ENCODE results near the gene TBC1D7. TPM values are rescaled to one million over a fixed set of nuclear protein-coding genes. Genes with fewer than 3 reads are reported as not detected.

The TBC1D7 gene
- total and polyA plus RNA-seq, 10 of the 15 experiments (the other 5 are each of a cell fraction or from before 2014, with no cell fraction given), result 20.1 to 65.9 (median 31.3) TPM

GRCh38 chr6:13273931-13274706, 54.2 kb downstream of the TBC1D7 start (continued):
- peak; percentile 69 for TF ChIP-seq CREB1 (IDR thresholded peaks at IDR 0.05; ENCODE audit: low read depth)
- TF ChIP-seq RAD51 (IDR thresholded peaks at IDR 0.05), result peak; percentile 62; the same call in 1 of the 2 replicates
- peak; percentile 97 for TF ChIP-seq RELA (IDR thresholded peaks at IDR 0.05; ENCODE audit: borderline replicate concordance, partially characterized antibody)
- no peak for TF ChIP-seq PML (IDR thresholded peaks at IDR 0.05; ENCODE audit: low read length)
- no peak for TF ChIP-seq SIX5 (IDR thresholded peaks at IDR 0.05; ENCODE audit: low read depth, low read length, severe bottlenecking)
- peak in 1 of 2 experiments; percentile 75; a peak in 2 of 4 replicates for TF ChIP-seq ETV6 (conservative IDR thresholded peaks at IDR 0.05 in 1 of 2, IDR thresholded peaks at IDR 0.05 in 1 of 2; ENCODE audit: borderline replicate concordance in 1 of 2, low read depth in 1 of 2)
- no peak for TF ChIP-seq BCLAF1 (IDR thresholded peaks at IDR 0.05)
- peak; percentile 96 for TF ChIP-seq BHLHE40 (IDR thresholded peaks at IDR 0.05; ENCODE audit: borderline replicate concordance in 1 of 2, low read depth in 2 of 2, low read length in 1 of 2)
- peak; percentile 84 for TF ChIP-seq CHD2 (IDR thresholded peaks at IDR 0.05; ENCODE audit: borderline replicate concordance, low read depth, low read length)
- no peak for TF ChIP-seq NFYA (IDR thresholded peaks at IDR 0.05; ENCODE audit: borderline replicate concordance, low read depth, low read length)
- TF ChIP-seq IKZF2 (IDR thresholded peaks at IDR 0.05), result peak; percentile 80 to 85; a peak in 3 of 4 replicates
- 0 out of 2 replicates have a peak, but pooled peaks have one; percentile 42 for TF ChIP-seq EED (IDR thresholded peaks at IDR 0.05; ENCODE audit: low read depth)
- TF ChIP-seq RUNX3 (IDR thresholded peaks at IDR 0.05; ENCODE audit: low read length), result peak; percentile 92
- no peak for TF ChIP-seq E2F8 (IDR thresholded peaks at IDR 0.05; ENCODE audit: low read depth, partially characterized antibody)
- peak; percentile 85 for TF ChIP-seq POU2F2 (IDR thresholded peaks at IDR 0.05; ENCODE audit: borderline replicate concordance, low read depth, low read length)
- TF ChIP-seq CBX3 (IDR thresholded peaks at IDR 0.05; ENCODE audit: borderline replicate concordance, low read depth), result no peak
- TF ChIP-seq TCF12 (IDR thresholded peaks at IDR 0.05; ENCODE audit: low read depth, low read length), result peak; percentile 47; the same call in 1 of the 2 replicates
- TF ChIP-seq SMC3 (IDR thresholded peaks at IDR 0.05; ENCODE audit: borderline replicate concordance, low read length), result peak; percentile 4; the same call in 1 of the 2 replicates
- TF ChIP-seq IRF5 (IDR thresholded peaks at IDR 0.05; ENCODE audit: borderline replicate concordance), result no peak
- peak; percentile 88 for TF ChIP-seq CREM (IDR thresholded peaks at IDR 0.05; ENCODE audit: low read depth)
- no peak for TF ChIP-seq CBX5 (IDR thresholded peaks at IDR 0.05; ENCODE audit: low read depth)
- peak; percentile 90 for TF ChIP-seq ATF7 (IDR thresholded peaks at IDR 0.05; ENCODE audit: low read depth)
- peak; percentile 46; the same call in 1 of the 2 replicates for TF ChIP-seq BMI1 (IDR thresholded peaks at IDR 0.05; ENCODE audit: borderline replicate concordance)
- peak; percentile 56; the same call in 1 of the 2 replicates for TF ChIP-seq TCF3 (IDR thresholded peaks at IDR 0.05; ENCODE audit: borderline replicate concordance, insufficient read depth, low read depth, low read length)

Measured in GM12878 (cell line).